H1 (cell line): ENCODE data around the gene TSC22D3. TPM values are rescaled to one million over a fixed set of nuclear protein-coding genes. Genes with fewer than 3 reads are reported as not detected.

ENCODE experiments used
- CTBP2 ChIP-seq: IDR thresholded peaks from 2 replicates; pipeline ENCODE4 v1.7.0; 2011; ENCODE audit warnings: borderline replicate concordance, mild to moderate bottlenecking, moderate library complexity, mixed read lengths, low read length; ENCODE audit not compliant: insufficient read depth, insufficient read length
- KDM5A ChIP-seq: fragments of 200-600 bp; IDR thresholded peaks from 2 replicates; pipeline ENCODE4 v1.7.1; 2012; ENCODE audit warnings: mild to moderate bottlenecking, low read length, inconsistent platforms, mixed read lengths
- SP4 ChIP-seq: IDR thresholded peaks from 2 replicates; pipeline ENCODE4 v1.6.1; 2012; ENCODE audit warnings: low read length, inconsistent platforms
- SRF ChIP-seq: IDR thresholded peaks from 2 replicates; pipeline ENCODE4 v1.6.1; 2011; ENCODE audit warnings: mild to moderate bottlenecking, low read depth, low read length, moderate library complexity
- polyA plus RNA-seq, 7 experiments: library from polyadenylated mRNA; depleted of rRNA in 3 of 7; stranded (reverse) in 5 of 7; unstranded in 2 of 7; fragments of >200 nt in 5 of 7; fragments of 200-250 nt in 2 of 7; gene quantifications; 1 replicate in 5 of 7; 2 replicates in 1 of 7; 4 replicates in 1 of 7; pipeline versions ENCODE4 v1.2.1 to v1.2.3, GENCODE V29; 2011 to 2013; ENCODE audit warnings: missing spikeins in 2 of 7, mixed read lengths in 2 of 7
- total RNA-seq: library from RNA; stranded (reverse); fragmentation: NEBNext Ultra II Directional; extraction: Animal tissue kit (Norgen Biotek cat#: 25700); gene quantifications from 2 replicates; pipeline ENCODE4 v1.2.1, GENCODE V29; 2021
- TF ChIP-seq, protein P1 (sequence below): IDR thresholded peaks from 2 replicates; pipeline ENCODE4 v1.6.1; 2012; ENCODE audit warnings: inconsistent platforms

Gene TSC22D3
- total and polyA plus RNA-seq, 2 of the 8 experiments (the other 6 are each of a cell fraction or from before 2014, with no cell fraction given), result 7.6 to 12.9 TPM

DNA sequence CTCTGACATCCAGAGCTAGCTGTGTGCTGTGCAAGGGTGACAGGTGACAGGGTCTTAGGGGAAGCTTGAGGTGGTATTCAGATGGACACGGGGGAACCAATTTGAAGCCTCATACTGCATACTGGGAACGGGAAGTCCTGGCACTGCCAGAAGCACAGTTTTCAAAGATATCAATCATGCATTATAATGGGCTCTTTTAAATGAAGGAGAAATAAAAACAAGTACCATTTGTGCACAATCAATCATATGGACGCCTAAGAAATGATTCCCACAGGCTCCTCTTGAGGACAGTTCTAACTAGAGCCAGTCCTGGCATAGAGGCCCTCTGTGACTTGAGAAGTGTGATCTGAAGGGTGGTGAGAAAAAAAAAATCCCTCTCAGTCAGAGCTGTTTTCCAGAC is 50.9 kb downstream of the TSC22D3 start (continued):
- TF ChIP-seq KDM5A, result no peak
- TF ChIP-seq SP4, result no peak
- no peak for TF ChIP-seq SRF
- TF ChIP-seq, protein P1, sequence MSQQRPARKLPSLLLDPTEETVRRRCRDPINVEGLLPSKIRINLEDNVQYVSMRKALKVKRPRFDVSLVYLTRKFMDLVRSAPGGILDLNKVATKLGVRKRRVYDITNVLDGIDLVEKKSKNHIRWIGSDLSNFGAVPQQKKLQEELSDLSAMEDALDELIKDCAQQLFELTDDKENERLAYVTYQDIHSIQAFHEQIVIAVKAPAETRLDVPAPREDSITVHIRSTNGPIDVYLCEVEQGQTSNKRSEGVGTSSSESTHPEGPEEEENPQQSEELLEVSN, result no peak
- no peak for TF ChIP-seq CTBP2
